Ishikawa (cell line): Measurements from ENCODE around the gene GSTP1.

Source experiments
- CEBPB ChIP-seq: IDR thresholded peaks from 2 replicates; pipeline ENCODE4 v1.6.1; 2012
- EGR1 ChIP-seq: IDR thresholded peaks from 2 replicates; pipeline ENCODE4 v1.6.1; 2012
- EP300 ChIP-seq: IDR thresholded peaks from 2 replicates; pipeline ENCODE4 v1.6.1; 2012; ENCODE audit warnings: borderline replicate concordance
- MAX ChIP-seq: IDR thresholded peaks from 2 replicates; pipeline ENCODE4 v1.6.1; 2012
- RAD21 ChIP-seq: IDR thresholded peaks from 2 replicates; pipeline ENCODE4 v1.6.1; 2012; ENCODE audit warnings: low read depth
- REST ChIP-seq: IDR thresholded peaks from 2 replicates; pipeline ENCODE4 v1.6.1; 2012; ENCODE audit warnings: low read depth, mild to moderate bottlenecking
- USF1 ChIP-seq: IDR thresholded peaks from 2 replicates; pipeline ENCODE4 v1.6.1; 2012

- TF ChIP-seq MAX (no peak), REST (no peak), USF1 (no peak), RAD21 (no peak), CEBPB (no peak), EGR1 (no peak), EP300 (no peak)
Measured at GRCh38 chr11:67538823-67539505, 44.6 kb upstream of the GSTP1 start.
